A549 (cell line): ENCODE data around the gene DES. TPM values are rescaled to one million over a fixed set of nuclear protein-coding genes. Genes with fewer than 3 reads are reported as not detected.

Source experiments
- ATAC-seq, 2 experiments: fragments of 200-7000 bp in 1 of 2; fragments of >200 bp in 1 of 2; cut with Nextera tagmentation in 1 of 2; cut with Tn5 transposase in 1 of 2; 3 replicates each; pipeline versions ENCODE4 v1.8.0 to v1.9.1; 2018 to 2020; ENCODE audit warnings: mild to moderate bottlenecking in 1 of 2, moderate library complexity in 1 of 2
- CTCF ChIA-PET: fragments of 300-600 bp; sonication (Branson Sonifier 250); formaldehyde crosslinking; extraction: SDS; loops from one replicate; lab custom pipeline; 2021; ENCODE audit warnings: antibody characterized with exemption, inconsistent platforms; lab: Yijun Ruan, JAX
- POLR2A ChIA-PET: fragments of 350-600 bp; formaldehyde crosslinking; extraction: SDS; loops from one replicate; lab custom pipeline; 2021; ENCODE audit warnings: antibody characterized with exemption, inconsistent platforms; lab: Yijun Ruan, JAX
- DNase-seq, 2 experiments: peaks; one replicate each; pipeline versions ENCODE4 v3.0.0 to v3.0.0-alpha.2; 2011 to 2016; ENCODE audit warnings: low read depth in 1 of 2, low spot score in 1 of 2
- FAIRE-seq: peaks from 2 replicates; lab custom pipeline; 2011; peaks lifted over from hg19 to GRCh38; lab: Jason Lieb, UNC
- H3K27ac ChIP-seq, 2 experiments: fragments of >200 bp; sonication (Bioruptor Twin); formaldehyde crosslinking; 3 replicates each; pipeline ENCODE4 v1.5.1; 2016 to 2017
- H3K4me1 ChIP-seq: fragments of >200 bp; sonication (Bioruptor Twin); formaldehyde crosslinking; 3 replicates; pipeline ENCODE4 v1.6.1; 2016
- H3K4me2 ChIP-seq: fragments of >200 bp; sonication (Bioruptor Twin); formaldehyde crosslinking; 3 replicates; pipeline ENCODE4 v1.6.1; 2016
- H3K4me3 ChIP-seq: fragments of >200 bp; sonication (Bioruptor Twin); formaldehyde crosslinking; 3 replicates; pipeline ENCODE4 v1.5.1; 2016
- H3K9me3 ChIP-seq: fragments of >200 bp; sonication (Bioruptor Twin); formaldehyde crosslinking; 3 replicates; pipeline ENCODE4 v1.6.1; 2016
- BHLHE40 ChIP-seq: IDR thresholded peaks from 2 replicates; pipeline ENCODE4 v1.6.1; 2012; ENCODE audit warnings: low read depth, low read length, inconsistent platforms
- CBX2 ChIP-seq: fragments of 200-600 bp; sonication (generic); IDR thresholded peaks from 2 replicates; pipeline ENCODE4 v1.6.1; 2016; ENCODE audit warnings: low read depth, mild to moderate bottlenecking, borderline replicate concordance
- CEBPB ChIP-seq, 2 experiments: fragments of >200 bp in 1 of 2; sonication (Bioruptor Twin) in 1 of 2; formaldehyde crosslinking in 1 of 2; IDR thresholded peaks; 2 replicates each; pipeline ENCODE4 v1.6.1; 2012 to 2016
- CTCF ChIP-seq: fragments of >200 bp; sonication (Bioruptor Twin); formaldehyde crosslinking; IDR thresholded peaks from 3 replicates; pipeline ENCODE4 v1.5.1; 2016
- E2F6 ChIP-seq: IDR thresholded peaks from 2 replicates; pipeline ENCODE4 v1.6.1; 2012; ENCODE audit warnings: low read depth, borderline replicate concordance
- ELK1 ChIP-seq: fragments of 150-350 bp; IDR thresholded peaks from 2 replicates; pipeline ENCODE4 v1.6.1; 2014; ENCODE audit warnings: low read depth, mild to moderate bottlenecking, low read length
- EP300 ChIP-seq, 2 experiments: fragments of >200 bp; sonication (Bioruptor Twin); formaldehyde crosslinking; IDR thresholded peaks; 2 replicates in 1 of 2; 3 replicates in 1 of 2; pipeline ENCODE4 v1.6.1; 2016 to 2017
- ESRRA ChIP-seq: fragments of 150-350 bp; IDR thresholded peaks from 2 replicates; pipeline ENCODE4 v1.6.1; 2014; ENCODE audit warnings: mild to moderate bottlenecking, low read length, borderline replicate concordance
- FOSB ChIP-seq: fragments of 250-450 bp; sonication (Bioruptor Pico); IDR thresholded peaks from 2 replicates; pipeline ENCODE4 v1.5.0; 2020; ENCODE audit warnings: mild to moderate bottlenecking, moderate library complexity
- FOXS1 ChIP-seq: fragments of 250-450 bp; sonication (Bioruptor Pico); IDR thresholded peaks from 2 replicates; pipeline ENCODE4 v1.5.0; 2020; ENCODE audit warnings: mild to moderate bottlenecking, moderate library complexity
- GATA3 ChIP-seq: IDR thresholded peaks from 2 replicates; pipeline ENCODE4 v1.6.1; 2012; ENCODE audit warnings: borderline replicate concordance
- HDAC2 ChIP-seq: fragments of 200-600 bp; sonication (generic); IDR thresholded peaks from 2 replicates; pipeline ENCODE4 v1.6.1; 2016
- KDM1A ChIP-seq: fragments of 200-600 bp; sonication (generic); IDR thresholded peaks from 2 replicates; pipeline ENCODE4 v1.6.1; 2016; ENCODE audit warnings: low read depth, mild to moderate bottlenecking
- KDM5A ChIP-seq: fragments of 200-600 bp; sonication (generic); IDR thresholded peaks from 2 replicates; pipeline ENCODE4 v1.6.1; 2016; ENCODE audit warnings: antibody characterized with exemption, mild to moderate bottlenecking
- NR3C1 ChIP-seq: fragments of >200 bp; sonication (Bioruptor Twin); formaldehyde crosslinking; IDR thresholded peaks from 3 replicates; pipeline ENCODE4 v1.6.1; 2017
- PBX3 ChIP-seq: IDR thresholded peaks from 2 replicates; pipeline ENCODE4 v1.6.1; 2012
- POLR2A ChIP-seq: IDR thresholded peaks from 2 replicates; pipeline ENCODE4 v1.6.1; 2012; ENCODE audit warnings: mild to moderate bottlenecking, low read length
- POLR2AphosphoS2 ChIP-seq: conservative IDR thresholded peaks from 2 replicates; pipeline ENCODE4 v1.6.1; 2012; ENCODE audit warnings: low read length, improper control_type of control experiment, inconsistent platforms
- RAD21 ChIP-seq, 2 experiments: fragments of >200 bp in 1 of 2; sonication (Bioruptor Twin) in 1 of 2; formaldehyde crosslinking in 1 of 2; IDR thresholded peaks in 1 of 2; conservative IDR thresholded peaks in 1 of 2; 2 replicates in 1 of 2; 3 replicates in 1 of 2; pipeline ENCODE4 v1.6.1; 2012 to 2018; ENCODE audit warnings: inconsistent platforms in 1 of 2
- RNF2 ChIP-seq: fragments of 200-600 bp; sonication (generic); IDR thresholded peaks from 2 replicates; pipeline ENCODE4 v1.6.1; 2016; ENCODE audit warnings: low read depth, mild to moderate bottlenecking, antibody characterized with exemption, moderate library complexity, borderline replicate concordance
- SREBF2 ChIP-seq: fragments of 450-650 bp; IDR thresholded peaks from 2 replicates; pipeline ENCODE4 v1.6.1; 2014; ENCODE audit warnings: mild to moderate bottlenecking, moderate library complexity
- TFCP2L1 ChIP-seq: fragments of 250-450 bp; sonication (Bioruptor Pico); IDR thresholded peaks from 2 replicates; pipeline ENCODE4 v1.5.0; 2021; ENCODE audit warnings: mild to moderate bottlenecking
- WGBS: methylation state at CpG from one replicate; pipeline ENCODE4 v1.1.6; 2017; ENCODE audit errors: missing lambda C conversion rate; 5-methylcytosine and 5-hydroxymethylcytosine counted together
- polyA plus RNA-seq, 4 experiments: library from polyadenylated mRNA; depleted of rRNA in 3 of 4; stranded (reverse); fragments of >200 nt; fragmentation: RNase III in 1 of 4; extraction: RNeasy Plus Mini Kit Qiagen cat#74134 plus additional on column Dnase treatment in 1 of 4; gene quantifications; 2 replicates in 3 of 4; 3 replicates in 1 of 4; pipeline ENCODE4 v1.2.3, GENCODE V29; 2011 to 2017

The DES gene
- polyA plus RNA-seq, 2 of the 4 experiments (the other 2 are of a cell fraction) = 0.06 TPM; not detected in 1

- WGBS = 68% methylated on average over 5 of the region's 5 CpGs
- Histone ChIP-seq H3K4me2 (no peak overlapping the region), H3K27ac (no peak overlapping the region), H3K4me3 (no peak overlapping the region), H3K9me3 (no peaks in the 10 kb centered on the region), H3K4me1 (peaks cover 17% of the 10 kb centered on the region)
- ATAC-seq (peak; percentile 57 to 64; a peak in 5 of 6 replicates), FAIRE-seq (no peak), DNase-seq (peak in 1 of 2 experiments; percentile 24)
- CTCF ChIA-PET = interaction anchor here (1.0 to 89.4 kb wide), 8 partner anchors 8 to 67 kb away, joined by 3 to 3291 read pairs (median 9); partner anchors contain the start of genes ASIC4, CHPF, GMPPA and TMEM198
- TF ChIP-seq POLR2AphosphoS2 = no peak
- TF ChIP-seq CBX2 = no peak
- 0 out of 5 replicates have a peak, but pooled peaks of 1 of the 2 experiments have one; percentile 13 for TF ChIP-seq RAD21 (conservative IDR thresholded peaks at IDR 0.05 in 1 of 2, IDR thresholded peaks at IDR 0.05 in 1 of 2)
- TF ChIP-seq BHLHE40 = no peak
- no peak for TF ChIP-seq POLR2A
- no peak for TF ChIP-seq GATA3
- no peak for TF ChIP-seq E2F6
- TF ChIP-seq ESRRA = no peak
- POLR2A ChIA-PET = no interaction called here
Observed at GRCh38 chr2:219457784-219458369, 39.7 kb downstream of the DES start.

- TF ChIP-seq KDM5A = no peak
- no peak for TF ChIP-seq ELK1
- no peak for TF ChIP-seq RNF2
- no peak for TF ChIP-seq NR3C1
- TF ChIP-seq PBX3 = no peak
- no peak for TF ChIP-seq TFCP2L1 (CRISPR knock-in tag)
- no peak for TF ChIP-seq EP300 (IDR thresholded peaks at IDR 0.05)
- no peak for TF ChIP-seq CEBPB (IDR thresholded peaks at IDR 0.05)
- no peak for TF ChIP-seq FOSB (CRISPR knock-in tag)
- no peak for TF ChIP-seq KDM1A
- no peak for TF ChIP-seq HDAC2
- no peak for TF ChIP-seq POLR2AphosphoS2
- no peak for TF ChIP-seq CTCF
- TF ChIP-seq FOXS1 (CRISPR knock-in tag) = no peak
- no peak for TF ChIP-seq SREBF2
- H3K4me2 ChIP-seq = no peak overlapping the region
- no peak for DNase-seq
- H3K4me1 ChIP-seq = peaks cover 6% of the 10 kb centered on the region; the same call in 2 of the 3 replicates
- ChIA-PET POLR2A (no interaction called here), CTCF (interaction anchor here (1.0 to 89.4 kb wide), 8 partner anchors 9 to 56 kb away, joined by 3 to 3291 read pairs (median 8); partner anchors contain the start of genes ASIC4, CHPF, DES and GMPPA)
- 78% methylated on average over 8 of the region's 8 CpGs for WGBS
- no peak for FAIRE-seq
- no peak overlapping the region for H3K27ac ChIP-seq
- ATAC-seq = no peak
- H3K4me3 ChIP-seq = no peak overlapping the region
- no peaks in the 10 kb centered on the region for H3K9me3 ChIP-seq
Observed at GRCh38 chr2:219458996-219459395, 40.8 kb downstream of the DES start.
